ENCODE measurements around the gene PPM1A. TPM values are rescaled to one million over a fixed set of nuclear protein-coding genes. Genes with fewer than 3 reads are reported as not detected.

PPM1A gene
- total and polyA plus RNA-seq, 2 of the 13 experiments (the other 11 are each of a cell fraction or from before 2014, with no cell fraction given): 23.3 to 29.8 TPM

- 0 out of 2 replicates have a peak, but pooled peaks have one; percentile 56 for TF ChIP-seq CCDC6 (CRISPR knock-in tag; IDR thresholded peaks at IDR 0.05)
- no peak for TF ChIP-seq CCAR2 (optimal IDR thresholded peaks at IDR 0.05; ENCODE audit: low read depth, low read length)
- 0 out of 2 replicates have a peak, but pooled peaks have one; percentile 26 for TF ChIP-seq ZNF101 (CRISPR knock-in tag; IDR thresholded peaks at IDR 0.05; ENCODE audit: borderline replicate concordance, low read depth)
- peak; percentile 60; the same call in 1 of the 2 replicates for TF ChIP-seq ZNF710 (CRISPR knock-in tag; IDR thresholded peaks at IDR 0.05; ENCODE audit: borderline replicate concordance)
- TF ChIP-seq TAF1 (CRISPR knock-in tag; IDR thresholded peaks at IDR 0.05): peak; percentile 85; the same call in 1 of the 2 replicates
- no peak for TF ChIP-seq ZBTB34 (CRISPR knock-in tag; IDR thresholded peaks at IDR 0.05)
- peak; percentile 74; the same call in 1 of the 2 replicates for TF ChIP-seq PLSCR1 (CRISPR knock-in tag; IDR thresholded peaks at IDR 0.05; ENCODE audit: borderline replicate concordance)
- TF ChIP-seq ATRX (CRISPR knock-in tag; IDR thresholded peaks at IDR 0.05; ENCODE audit: borderline replicate concordance): no peak
- peak; percentile 44; the same call in 1 of the 2 replicates for TF ChIP-seq MEF2D (CRISPR knock-in tag; IDR thresholded peaks at IDR 0.05)
- no peak for TF ChIP-seq ZNF382 (CRISPR knock-in tag; IDR thresholded peaks at IDR 0.05; ENCODE audit: borderline replicate concordance)
- TF ChIP-seq ZFP36 (IDR thresholded peaks at IDR 0.05; ENCODE audit: borderline replicate concordance, low read depth, low read length, partially characterized antibody): no peak
- TF ChIP-seq PHF5A (CRISPR knock-in tag; IDR thresholded peaks at IDR 0.05; ENCODE audit: low read depth, unreplicated experiment): no peak
- peak; percentile 52 for TF ChIP-seq HBP1 (CRISPR knock-in tag; IDR thresholded peaks at IDR 0.05; ENCODE audit: low read depth)
- TF ChIP-seq CBX1 (IDR thresholded peaks at IDR 0.05; ENCODE audit: low read depth): peak; percentile 35
- TF ChIP-seq ZBTB43 (CRISPR knock-in tag; conservative IDR thresholded peaks at IDR 0.05): 0 out of 2 replicates have a peak, but pooled peaks have one; percentile 42
- peak; percentile 92; the same call in 1 of the 2 replicates for TF ChIP-seq ZNF737 (CRISPR knock-in tag; IDR thresholded peaks at IDR 0.05; ENCODE audit: borderline replicate concordance)
- no peak for TF ChIP-seq JARID2 (CRISPR knock-in tag; IDR thresholded peaks at IDR 0.05; ENCODE audit: insufficient replicate concordance)
- peak; percentile 89 for TF ChIP-seq ZNF670 (CRISPR knock-in tag; IDR thresholded peaks at IDR 0.05; ENCODE audit: borderline replicate concordance)
- no peak; the same call in 1 of the 2 replicates for TF ChIP-seq ESRRA (CRISPR knock-in tag; IDR thresholded peaks at IDR 0.05; ENCODE audit: low read depth)
- no peak for TF ChIP-seq SRSF4 (IDR thresholded peaks at IDR 0.05; ENCODE audit: low read depth, low read length, poor library complexity, severe bottlenecking)
These were observed at the start of gene PPM1A (continued) for GRCh38 chr14:60248697-60249318.
